ENCODE measurements around the gene MYBPC2. TPM values are rescaled to one million over a fixed set of nuclear protein-coding genes. Genes with fewer than 3 reads are reported as not detected.
A peak's percentile ranks its signal among the peaks of the same experiment; 100 is the strongest.

The MYBPC2 gene
- total RNA-seq: under 1 TPM in 2 of 6 donors, not detected in 4; 0.09 to 0.17 TPM

GRCh38 chr19:50432221-50433028, at the start of gene MYBPC2:
Gene MYBPC2, plus strand, starts transcription at chr19:50432892. Its CDS starts 62 bp downstream, at chr19:50432954.
- DNase-seq: no peak
- peak in 1 of 2 donors; percentile 6 for ATAC-seq (ENCODE audit: low FRiP score in 2 of 2)
- Histone ChIP-seq H3K4me1 (peaks cover 9 to 32% (median 24%) of the 10 kb centered on the region in 4 donors), H3K4me3 (peak within 1 kb of the TSS; percentile 48 to 79 (median 66)), H3K27ac (peak within 1 kb of the TSS; percentile 78 to 90 (median 85)), H3K27me3 (peaks cover 0 to 4% (median 0%) of the 10 kb centered on the region in 4 donors), H3K9me3 (no peaks in the 10 kb centered on the region), H3K36me3 (no peaks in the 10 kb centered on the region)
- no peak for TF ChIP-seq CTCF (IDR thresholded peaks at IDR 0.05)
- TF ChIP-seq POLR2AphosphoS5 (IDR thresholded peaks at IDR 0.05): no peak
- TF ChIP-seq EP300 (IDR thresholded peaks at IDR 0.05): no peak
- no peak for TF ChIP-seq POLR2A (IDR thresholded peaks at IDR 0.05)
- WGBS, 2 donors: 1 to 4% methylated on average over 11 to 40 of the region's 40 CpGs

- Histone ChIP-seq H3K27me3 (no peaks in the 10 kb centered on the region), H3K4me1 (peaks cover 13 to 45% (median 37%) of the 10 kb centered on the region in 4 donors), H3K9me3 (no peaks in the 10 kb centered on the region), H3K27ac (peak overlapping the region; percentile 79 to 89 (median 88)), H3K4me3 (peak overlapping the region in 3 of 4 donors; percentile 64 to 72 (median 72)), H3K36me3 (peaks cover 19 to 51% (median 46%) of the 10 kb centered on the region in 4 donors)
- DNase-seq: no peak
- no peak for TF ChIP-seq CTCF (IDR thresholded peaks at IDR 0.05)
- no peak for TF ChIP-seq EP300 (IDR thresholded peaks at IDR 0.05)
- no peak for TF ChIP-seq POLR2AphosphoS5 (IDR thresholded peaks at IDR 0.05)
- TF ChIP-seq POLR2A (IDR thresholded peaks at IDR 0.05): no peak
- no peak for ATAC-seq (ENCODE audit: low FRiP score in 2 of 2)
- 51 to 54% methylated on average over 20 to 21 of the region's 21 CpGs for WGBS, 2 donors
Measured at GRCh38 chr19:50383001-50383851, 49.5 kb upstream of the MYBPC2 start.

DNA sequence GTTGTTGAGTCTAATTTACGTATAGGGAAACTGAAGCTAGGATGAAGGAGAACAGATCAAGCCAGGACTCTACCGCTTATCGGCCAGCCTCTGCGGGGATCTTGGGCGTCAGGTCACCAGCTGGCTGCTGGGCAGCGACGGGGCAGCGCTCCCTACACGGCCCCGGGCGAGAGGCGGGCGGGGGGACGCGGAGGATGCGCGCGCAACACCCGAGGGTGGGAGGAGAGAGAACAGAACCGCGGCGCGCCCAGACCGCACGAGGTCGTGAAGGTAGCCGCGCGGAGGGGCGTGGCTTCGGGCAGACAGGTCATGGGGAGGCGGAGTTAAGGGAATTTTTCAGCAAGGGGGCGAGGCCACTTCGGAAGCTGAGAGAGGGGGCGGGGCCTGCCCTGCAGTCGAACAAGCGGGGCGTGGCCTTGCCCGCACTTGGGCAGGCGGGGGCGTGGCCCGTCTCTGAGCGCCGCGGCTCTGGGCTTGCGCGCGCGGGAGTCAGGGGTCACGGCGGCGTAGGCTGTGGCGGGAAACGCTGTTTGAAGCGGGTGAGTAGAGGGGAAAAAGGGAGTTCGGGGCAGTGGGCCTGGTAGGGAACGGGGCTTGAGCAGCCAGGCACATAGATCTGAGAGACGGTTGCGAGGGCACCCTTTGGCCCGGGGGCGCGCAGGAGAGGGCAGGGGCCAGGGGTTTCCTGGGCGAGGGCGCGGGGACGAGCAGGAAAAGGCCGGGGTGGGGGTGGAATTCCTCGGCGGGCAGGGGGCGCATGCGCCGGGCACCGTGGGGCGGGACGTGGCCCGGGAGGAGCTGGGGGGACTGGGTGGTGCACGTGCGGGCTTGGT, 48.6 kb upstream of the MYBPC2 start, which contains the start of gene POLD1:
Gene POLD1 (plus strand): TSS at position 496 of the 833 bp plus-strand sequence. CDS start 14,505 bp downstream, outside the sequence.
- Histone ChIP-seq H3K4me1 (peaks cover 13 to 44% (median 37%) of the 10 kb centered on the region in 4 donors), H3K27me3 (no peaks in the 10 kb centered on the region), H3K9me3 (no peaks in the 10 kb centered on the region), H3K27ac (peak within 1 kb of the TSS; percentile 79 to 89 (median 88)), H3K4me3 (peak within 1 kb of the TSS; percentile 64 to 72 (median 68)), H3K36me3 (peaks cover 19 to 42% (median 37%) of the 10 kb centered on the region in 4 donors)
- DNase-seq (peak; percentile 98 to 100), ATAC-seq (ENCODE audit: low FRiP score in 2 of 2) (peak; percentile 96 to 97)
- 1% methylated on average over 29 to 54 of the region's 78 CpGs for whole genome bisulfite sequencing, 2 donors
- TF ChIP-seq EP300 (IDR thresholded peaks at IDR 0.05): peak in 1 of 4 donors; percentile 23
- TF ChIP-seq CTCF (IDR thresholded peaks at IDR 0.05): no peak
- peak; percentile 55 to 64 for TF ChIP-seq POLR2AphosphoS5 (IDR thresholded peaks at IDR 0.05)
- TF ChIP-seq POLR2A (IDR thresholded peaks at IDR 0.05): peak in 1 of 4 donors; percentile 77

Measured in upper lobe of left lung (tissue), 6 donors.